HEK293 (cell line): Measurements from ENCODE around the gene PCSK1.

Source experiments
- CTCF ChIA-PET: fragments of 350-600 bp; formaldehyde crosslinking; extraction: SDS; loops from one replicate; lab custom pipeline; 2021; ENCODE audit warnings: antibody characterized with exemption; lab: Yijun Ruan, JAX
- POLR2A ChIA-PET: fragments of 300-600 bp; formaldehyde crosslinking; extraction: SDS; loops from one replicate; lab custom pipeline; 2020; ENCODE audit warnings: antibody characterized with exemption, inconsistent platforms; lab: Yijun Ruan, JAX
- H3K27ac ChIP-seq: fragments of 200-500 bp; sonication (Bioruptor generic); 2 replicates; pipeline ENCODE4 v1.5.1; 2014; ENCODE audit warnings: low read depth, low read length, control low read depth, inconsistent platforms; ENCODE audit errors: extremely low read depth
- H3K36me3 ChIP-seq, 2 experiments: fragments of 200-500 bp in 1 of 2; sonication (Bioruptor generic) in 1 of 2; 1 replicate in 1 of 2; 2 replicates in 1 of 2; pipeline ENCODE4 v1.5.1; 2014 to 2017; ENCODE audit warnings: inconsistent platforms in 2 of 2, low read length in 2 of 2; ENCODE audit not compliant: control insufficient read depth in 2 of 2, insufficient read depth in 1 of 2
- H3K4me1 ChIP-seq: fragments of 200-500 bp; sonication (Bioruptor generic); 2 replicates; pipeline ENCODE4 v1.5.1; 2014; ENCODE audit warnings: mild to moderate bottlenecking, low read length, inconsistent platforms; ENCODE audit not compliant: control insufficient read depth, insufficient read depth
- H3K4me3 ChIP-seq: 2 replicates; pipeline ENCODE4 v1.5.1; 2011; ENCODE audit warnings: low read depth, mild to moderate bottlenecking, control low read depth, low read length, moderate library complexity
- H3K9me3 ChIP-seq: fragments of 200-500 bp; sonication (Bioruptor generic); 2 replicates; pipeline ENCODE4 v1.5.1; 2014; ENCODE audit warnings: low read depth, low read length, inconsistent platforms; ENCODE audit not compliant: control insufficient read depth, insufficient read depth
- GLIS1 ChIP-seq: fragments of 450-650 bp; formaldehyde crosslinking; IDR thresholded peaks from 2 replicates; pipeline ENCODE4 v1.5.1; 2016; ENCODE audit warnings: missing biosample characterization, missing genetic modification characterization
- SALL2 ChIP-seq: fragments of 450-650 bp; formaldehyde crosslinking; IDR thresholded peaks from 2 replicates; pipeline ENCODE4 v1.5.0; 2017; ENCODE audit warnings: missing biosample characterization, mild to moderate bottlenecking, missing genetic modification characterization, borderline replicate concordance
- SP7 ChIP-seq: fragments of 450-650 bp; formaldehyde crosslinking; IDR thresholded peaks from 2 replicates; pipeline ENCODE4 v1.5.1; 2016; ENCODE audit warnings: missing biosample characterization, missing genetic modification characterization
- ZBTB44 ChIP-seq: fragments of 450-650 bp; IDR thresholded peaks from 2 replicates; pipeline ENCODE4 v1.5.1; 2018; ENCODE audit warnings: missing biosample characterization, mild to moderate bottlenecking, missing genetic modification characterization
- ZNF121 ChIP-seq: fragments of 450-650 bp; formaldehyde crosslinking; IDR thresholded peaks from 2 replicates; pipeline ENCODE4 v1.5.1; 2016; ENCODE audit warnings: missing biosample characterization, missing genetic modification characterization
- ZNF174 ChIP-seq: fragments of 450-650 bp; formaldehyde crosslinking; IDR thresholded peaks from 2 replicates; pipeline ENCODE4 v1.5.0; 2017; ENCODE audit warnings: missing biosample characterization, mild to moderate bottlenecking, missing genetic modification characterization
- ZNF248 ChIP-seq: fragments of 450-650 bp; formaldehyde crosslinking; IDR thresholded peaks from 2 replicates; pipeline ENCODE4 v1.5.1; 2017; ENCODE audit warnings: missing biosample characterization, missing genetic modification characterization
- TF ChIP-seq, protein P1 (sequence below): fragments of 450-650 bp; formaldehyde crosslinking; IDR thresholded peaks from 2 replicates; pipeline ENCODE4 v1.5.1; 2016; ENCODE audit warnings: missing biosample characterization, missing genetic modification characterization
- TF ChIP-seq, protein P2 (sequence below): fragments of 450-650 bp; formaldehyde crosslinking; IDR thresholded peaks from 2 replicates; pipeline ENCODE4 v1.5.1; 2016; ENCODE audit warnings: missing biosample characterization, missing genetic modification characterization

The PCSK1 gene

GRCh38 chr5:96431376-96432187, 1.5 kb downstream of the PCSK1 start (continued):
- TF ChIP-seq, protein P1, sequence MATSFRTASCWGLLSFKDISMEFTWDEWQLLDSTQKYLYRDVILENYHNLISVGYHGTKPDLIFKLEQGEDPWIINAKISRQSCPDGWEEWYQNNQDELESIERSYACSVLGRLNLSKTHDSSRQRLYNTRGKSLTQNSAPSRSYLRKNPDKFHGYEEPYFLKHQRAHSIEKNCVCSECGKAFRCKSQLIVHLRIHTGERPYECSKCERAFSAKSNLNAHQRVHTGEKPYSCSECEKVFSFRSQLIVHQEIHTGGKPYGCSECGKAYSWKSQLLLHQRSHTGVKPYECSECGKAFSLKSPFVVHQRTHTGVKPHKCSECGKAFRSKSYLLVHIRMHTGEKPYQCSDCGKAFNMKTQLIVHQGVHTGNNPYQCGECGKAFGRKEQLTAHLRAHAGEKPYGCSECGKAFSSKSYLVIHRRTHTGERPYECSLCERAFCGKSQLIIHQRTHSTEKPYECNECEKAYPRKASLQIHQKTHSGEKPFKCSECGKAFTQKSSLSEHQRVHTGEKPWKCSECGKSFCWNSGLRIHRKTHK (tag by site-specific recombination): peak; percentile 21; the same call in 1 of the 2 replicates
- TF ChIP-seq GLIS1 (peak; percentile 88), ZNF174 (no peak), SP7 (tag by site-specific recombination) (peak; percentile 76)

GRCh38 chr5:96427824-96428223, 5.2 kb downstream of the PCSK1 start:
- no peaks in the 10 kb centered on the region for H3K9me3 ChIP-seq
- CTCF ChIA-PET: no interaction called here
- H3K36me3 ChIP-seq: no peaks in the 10 kb centered on the region
- peaks cover 19% of the 10 kb centered on the region for H3K4me1 ChIP-seq
- no peak overlapping the region for H3K27ac ChIP-seq
- no peak overlapping the region for H3K4me3 ChIP-seq
- POLR2A ChIA-PET: no interaction called here
- TF ChIP-seq, protein P2, sequence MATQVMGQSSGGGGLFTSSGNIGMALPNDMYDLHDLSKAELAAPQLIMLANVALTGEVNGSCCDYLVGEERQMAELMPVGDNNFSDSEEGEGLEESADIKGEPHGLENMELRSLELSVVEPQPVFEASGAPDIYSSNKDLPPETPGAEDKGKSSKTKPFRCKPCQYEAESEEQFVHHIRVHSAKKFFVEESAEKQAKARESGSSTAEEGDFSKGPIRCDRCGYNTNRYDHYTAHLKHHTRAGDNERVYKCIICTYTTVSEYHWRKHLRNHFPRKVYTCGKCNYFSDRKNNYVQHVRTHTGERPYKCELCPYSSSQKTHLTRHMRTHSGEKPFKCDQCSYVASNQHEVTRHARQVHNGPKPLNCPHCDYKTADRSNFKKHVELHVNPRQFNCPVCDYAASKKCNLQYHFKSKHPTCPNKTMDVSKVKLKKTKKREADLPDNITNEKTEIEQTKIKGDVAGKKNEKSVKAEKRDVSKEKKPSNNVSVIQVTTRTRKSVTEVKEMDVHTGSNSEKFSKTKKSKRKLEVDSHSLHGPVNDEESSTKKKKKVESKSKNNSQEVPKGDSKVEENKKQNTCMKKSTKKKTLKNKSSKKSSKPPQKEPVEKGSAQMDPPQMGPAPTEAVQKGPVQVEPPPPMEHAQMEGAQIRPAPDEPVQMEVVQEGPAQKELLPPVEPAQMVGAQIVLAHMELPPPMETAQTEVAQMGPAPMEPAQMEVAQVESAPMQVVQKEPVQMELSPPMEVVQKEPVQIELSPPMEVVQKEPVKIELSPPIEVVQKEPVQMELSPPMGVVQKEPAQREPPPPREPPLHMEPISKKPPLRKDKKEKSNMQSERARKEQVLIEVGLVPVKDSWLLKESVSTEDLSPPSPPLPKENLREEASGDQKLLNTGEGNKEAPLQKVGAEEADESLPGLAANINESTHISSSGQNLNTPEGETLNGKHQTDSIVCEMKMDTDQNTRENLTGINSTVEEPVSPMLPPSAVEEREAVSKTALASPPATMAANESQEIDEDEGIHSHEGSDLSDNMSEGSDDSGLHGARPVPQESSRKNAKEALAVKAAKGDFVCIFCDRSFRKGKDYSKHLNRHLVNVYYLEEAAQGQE (tag by site-specific recombination): peak; percentile 94
- no peak for TF ChIP-seq ZBTB44 (tag by site-specific recombination)
- TF ChIP-seq SALL2: no peak

DNA sequence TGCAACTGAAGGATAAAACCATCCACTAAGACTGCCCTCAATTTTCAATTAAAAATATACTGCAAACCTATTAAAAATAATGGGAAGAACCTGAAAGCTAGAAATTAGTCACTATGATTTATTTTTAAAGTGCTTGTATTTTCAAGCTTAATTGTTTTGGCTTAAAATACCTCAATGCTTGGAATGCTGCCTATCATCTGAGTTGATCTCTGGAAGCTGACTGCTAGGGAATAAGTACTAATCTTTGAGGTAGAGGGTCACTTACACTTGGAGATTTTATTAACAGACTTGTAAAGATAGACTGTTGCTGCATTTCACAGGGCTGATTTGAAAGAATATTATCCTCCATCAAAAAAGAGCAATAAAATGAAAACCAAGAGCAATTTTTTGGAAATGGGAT, 6.2 kb downstream of the PCSK1 start:
- POLR2A ChIA-PET: no interaction called here
- no peaks in the 10 kb centered on the region for H3K36me3 ChIP-seq
- CTCF ChIA-PET: no interaction called here
- TF ChIP-seq ZNF248 (tag by site-specific recombination): no peak
- TF ChIP-seq, all 188 proteins: peak for 0
- no peak overlapping the region for H3K27ac ChIP-seq
- no peaks in the 10 kb centered on the region for H3K9me3 ChIP-seq
- H3K4me3 ChIP-seq: no peak overlapping the region
- peaks cover 12% of the 10 kb centered on the region for H3K4me1 ChIP-seq

GRCh38 chr5:96425443-96425842, 7.6 kb downstream of the PCSK1 start:
- CTCF ChIA-PET: interaction anchor here (0.6 to 0.8 kb wide), 2 partner anchors 12 to 169 kb away, joined by 3 read pairs; no protein-coding TSS in a partner anchor
- POLR2A ChIA-PET: no interaction called here
- Histone ChIP-seq H3K36me3 (no peaks in the 10 kb centered on the region), H3K4me1 (0 out of 2 replicates have a peak, but pooled peaks cover 3% of the 10 kb centered on the region), H3K4me3 (no peak overlapping the region), H3K9me3 (no peaks in the 10 kb centered on the region), H3K27ac (no peak overlapping the region)
- TF ChIP-seq ZNF121 (tag by site-specific recombination): no peak
